HG02840 (cell line): ENCODE data around the gene AKAP12.
"Not testable (repeated sequence)": the region's sequence is repeated elsewhere in the genome, so short reads cannot be mapped to it uniquely, and the experiment has no call there.

ENCODE experiments used
- ATAC-seq: cut with Tn5 transposase; IDR thresholded peaks from one replicate; pipeline ENCODE4 v1.9.1; 2021; ENCODE audit warnings: mild to moderate bottlenecking, moderate library complexity, moderate number of reproducible peaks; ENCODE audit not compliant: unreplicated experiment, low FRiP score

AKAP12 gene

DNA sequence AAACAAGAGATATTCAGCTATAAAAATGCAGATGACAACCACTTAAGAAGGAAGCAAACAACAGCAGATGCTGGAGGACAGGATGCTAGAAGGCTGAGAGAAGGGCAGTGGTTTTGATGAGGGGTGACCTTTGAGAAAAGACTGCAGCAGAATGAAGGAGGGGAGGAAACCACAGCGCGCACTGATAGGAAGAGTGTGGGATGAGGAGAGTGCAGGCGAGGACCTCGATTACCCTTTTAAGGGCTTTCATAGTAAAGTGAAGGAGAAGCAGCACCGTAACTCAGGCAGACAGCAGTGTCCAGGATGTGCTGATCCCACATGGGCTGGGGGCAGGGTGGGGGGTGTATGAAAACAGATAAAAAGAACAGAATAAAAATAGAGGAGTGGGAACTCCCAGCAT, 132.4 kb downstream of the AKAP12 start:
- ATAC-seq = no peak

DNA sequence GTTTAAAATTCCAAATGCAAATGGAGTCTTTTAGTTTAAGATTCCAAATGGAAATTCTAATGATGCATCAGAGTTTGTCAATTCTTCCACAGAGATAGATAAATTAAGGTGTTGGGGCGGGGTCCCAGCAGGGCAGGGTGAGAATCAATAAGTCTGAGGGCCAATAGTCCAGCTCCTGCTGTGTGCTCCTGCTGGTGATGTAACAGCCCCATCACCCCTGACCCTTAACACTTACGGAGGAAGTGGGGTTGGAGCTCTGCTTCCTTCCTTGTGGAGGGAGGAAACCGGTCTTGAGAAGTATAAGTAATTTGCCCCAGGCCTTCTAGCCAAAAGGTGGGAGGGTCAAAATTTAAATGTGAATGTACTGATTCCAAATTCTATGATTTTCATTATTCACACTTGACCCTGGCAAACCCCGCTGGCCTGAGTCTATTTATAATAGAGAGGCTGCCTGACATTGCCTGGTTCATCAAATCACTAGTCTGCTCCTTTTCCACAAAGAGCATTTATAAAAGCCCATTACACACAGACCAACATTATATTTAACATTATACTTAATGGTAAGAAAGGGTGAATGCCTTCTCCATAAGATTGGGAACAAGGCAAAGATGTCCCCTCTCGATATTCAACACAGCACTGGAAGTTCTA, 134.4 kb downstream of the AKAP12 start:
- ATAC-seq = no peak

DNA sequence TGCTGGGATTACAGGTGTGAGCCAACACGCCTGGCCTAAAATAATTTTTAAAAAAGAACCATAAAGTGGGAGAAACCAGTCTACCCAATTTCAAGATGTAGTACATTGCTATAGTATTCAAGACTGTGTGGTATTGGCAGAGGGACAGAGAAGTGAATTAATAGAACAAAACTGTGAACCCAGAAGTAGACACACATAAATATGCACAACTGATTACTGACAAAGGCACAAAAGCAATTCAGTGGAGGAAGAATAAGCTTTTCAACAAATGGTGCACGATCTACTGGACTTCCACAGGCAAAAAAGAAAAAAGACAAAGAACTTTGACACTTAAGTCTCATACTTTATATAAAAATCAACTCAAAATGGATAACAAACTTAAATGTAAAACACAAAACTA, 136.1 kb downstream of the AKAP12 start:
- no peak for ATAC-seq

DNA sequence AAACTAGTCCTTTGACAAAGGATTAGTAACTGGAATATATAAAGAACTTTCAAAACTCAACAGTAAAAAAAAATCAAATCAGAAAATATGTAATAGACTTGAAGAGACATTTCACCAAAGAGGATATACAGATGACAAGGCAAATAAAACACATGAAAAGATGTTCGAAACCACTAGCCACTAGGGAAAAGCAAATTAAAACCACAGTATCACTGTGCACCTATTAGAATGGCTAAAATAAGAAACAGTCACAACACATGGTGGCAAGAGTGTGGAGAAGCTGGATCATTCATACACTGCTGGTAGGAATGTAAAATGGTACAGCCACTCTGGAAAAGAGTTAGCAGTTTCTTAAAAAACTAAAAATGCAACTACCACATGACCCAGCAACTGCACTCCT, 136.7 kb downstream of the AKAP12 start:
- ATAC-seq = peak; percentile 44

DNA sequence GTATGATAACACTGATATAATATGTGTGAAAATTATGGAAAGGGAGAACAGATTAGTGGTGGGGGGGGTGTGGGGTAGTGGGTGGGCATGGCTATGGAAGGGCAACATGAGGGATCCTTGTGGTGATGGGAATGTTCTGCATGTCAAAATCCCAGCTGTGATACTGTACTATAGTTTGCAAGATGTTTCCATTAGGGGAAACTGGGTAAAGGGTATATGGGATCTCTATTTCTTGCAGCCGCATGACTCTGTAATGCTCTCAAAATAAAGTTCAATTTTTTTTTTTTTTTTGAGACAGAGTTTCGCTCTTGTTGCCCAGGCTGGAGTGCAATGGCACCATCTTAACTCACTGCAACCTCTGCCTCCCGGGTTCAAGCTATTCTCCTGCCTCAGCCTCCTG, 137.3 kb downstream of the AKAP12 start:
- ATAC-seq = no peak

DNA sequence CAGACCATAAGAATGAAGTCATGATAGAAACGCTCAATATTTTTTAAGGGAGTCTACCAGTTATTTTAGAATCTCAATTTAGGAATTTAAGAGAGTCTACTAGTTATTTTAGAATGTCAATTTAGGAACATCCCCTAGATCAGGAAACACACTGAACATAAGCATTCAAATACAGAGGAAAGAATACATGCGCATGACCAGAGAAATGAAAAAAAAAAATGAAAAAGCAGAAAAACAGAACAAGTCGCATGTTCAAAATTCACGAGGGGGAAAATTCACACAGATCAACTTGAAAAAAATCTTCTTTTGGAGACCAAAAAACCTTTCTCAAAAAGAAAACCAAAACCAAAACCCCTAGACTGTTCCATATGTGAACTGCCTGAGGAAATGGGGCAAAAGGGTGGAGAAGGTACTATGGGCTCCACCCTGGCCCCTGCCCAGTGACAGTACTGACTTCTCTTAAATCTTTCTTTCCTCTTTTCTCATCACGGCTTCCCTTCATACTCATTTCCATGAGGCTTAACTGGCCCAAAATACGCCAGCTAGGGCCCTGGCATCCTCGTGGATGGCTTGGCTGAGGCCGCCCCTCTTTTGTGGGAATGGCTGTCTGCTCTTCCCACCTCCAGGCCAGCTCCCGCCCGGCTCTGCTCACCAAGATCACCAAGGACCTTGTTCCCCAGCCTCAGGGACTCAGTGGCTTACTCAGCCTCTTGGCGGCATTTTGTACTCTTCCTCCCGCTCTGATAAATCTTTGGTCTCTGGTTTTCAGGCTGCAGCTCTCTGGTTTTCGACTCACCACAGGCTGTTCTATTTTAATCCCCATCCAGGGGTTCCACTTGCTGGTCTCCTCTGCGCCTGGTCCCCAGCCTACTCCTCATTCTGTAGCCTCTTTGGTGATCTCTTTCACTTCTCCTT, 140.4 kb downstream of the AKAP12 start:
- ATAC-seq = no peak

DNA sequence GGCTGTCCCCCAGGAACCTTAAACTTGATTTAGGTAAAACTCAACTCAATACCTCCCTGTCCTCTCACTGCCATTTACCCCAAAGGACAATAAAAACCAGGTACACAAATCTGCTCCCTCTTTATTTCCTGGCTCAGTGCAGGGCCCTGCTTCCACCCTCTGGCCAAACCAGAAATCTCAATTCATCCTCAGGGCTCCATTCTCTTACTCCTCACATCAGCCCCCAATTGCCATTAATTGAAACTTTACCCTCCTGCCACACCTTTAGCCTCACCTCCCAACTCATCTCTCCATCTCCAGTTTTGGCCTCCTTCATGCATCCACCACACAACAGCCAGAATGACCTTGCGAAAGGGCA, 141.1 kb downstream of the AKAP12 start:
- no peak for ATAC-seq

DNA sequence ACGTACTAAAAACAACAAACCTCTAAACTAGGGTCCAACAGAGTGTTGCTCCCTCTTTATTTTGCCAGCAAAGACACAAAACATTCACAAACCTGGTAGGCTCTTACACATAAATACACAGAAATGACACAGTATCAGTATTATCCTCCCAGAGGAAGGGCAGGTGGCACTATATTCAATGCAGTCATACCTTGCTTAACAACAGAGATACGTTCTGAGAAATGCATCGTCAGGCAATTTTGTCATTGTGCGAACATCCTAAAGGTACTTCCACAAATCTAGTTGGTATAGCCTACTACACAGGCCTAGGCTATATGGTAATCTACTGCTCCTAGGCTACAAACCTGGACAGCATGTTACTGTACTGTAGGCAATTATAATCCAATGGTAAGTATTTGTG, 142.0 kb downstream of the AKAP12 start:
- ATAC-seq = no peak

DNA sequence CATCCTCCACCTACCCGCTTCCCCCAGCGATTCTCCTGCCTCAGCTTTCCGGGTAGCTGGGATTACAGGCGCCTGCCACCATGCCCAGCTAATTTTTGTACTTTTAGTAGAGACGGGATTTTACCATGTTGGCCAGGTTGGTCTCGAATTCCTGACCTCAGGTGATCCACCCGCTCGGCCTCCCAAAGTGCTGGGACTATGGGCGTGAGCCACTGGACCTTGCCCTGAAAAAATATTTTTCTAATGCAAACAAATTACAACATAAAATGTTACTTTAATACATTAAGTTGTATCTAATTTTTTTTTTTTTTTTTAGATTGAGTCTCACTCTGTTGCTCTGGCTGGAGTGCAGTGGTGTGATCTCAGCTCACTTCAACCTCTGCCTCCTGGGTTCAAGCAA, 142.9 kb downstream of the AKAP12 start:
- not testable (repeated sequence) for ATAC-seq

DNA sequence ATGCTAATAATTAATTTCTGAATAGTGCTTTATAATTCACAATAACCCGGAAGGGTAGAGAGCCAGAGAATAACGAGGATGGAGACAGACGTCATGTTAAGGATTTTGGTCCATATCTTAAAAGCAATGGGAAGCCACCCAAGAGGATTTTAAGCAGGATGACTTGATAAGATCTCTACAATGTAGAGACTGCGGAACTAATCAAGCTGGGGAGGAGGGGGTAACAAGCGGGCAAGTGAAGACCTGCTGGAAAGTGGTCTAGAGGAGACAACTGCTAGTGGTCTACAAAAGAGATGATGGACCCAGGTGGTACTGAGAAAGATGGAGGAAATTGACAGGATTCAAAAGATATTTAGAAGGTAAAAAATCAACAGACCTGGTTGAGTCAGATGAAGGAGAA, 144.4 kb downstream of the AKAP12 start:
- no peak for ATAC-seq

DNA sequence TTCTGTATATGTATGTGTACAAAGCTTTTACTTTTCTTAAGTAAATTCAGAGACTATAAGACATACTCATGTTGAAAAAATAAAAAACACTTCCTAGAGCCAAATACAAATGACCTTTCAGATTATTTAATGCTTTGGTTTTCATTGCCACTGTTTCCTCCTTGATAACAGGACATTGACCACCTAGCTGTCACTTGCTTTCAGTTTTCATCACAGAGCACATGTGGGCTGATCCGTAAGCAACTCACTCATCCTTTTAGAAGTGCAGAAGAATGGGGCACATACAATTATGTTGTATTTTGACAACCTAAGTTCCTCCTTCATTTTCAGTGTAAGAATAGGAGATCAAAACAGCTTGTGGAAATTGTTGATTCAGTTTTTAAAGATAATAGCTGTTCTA, 145.4 kb downstream of the AKAP12 start:
- no peak for ATAC-seq

DNA sequence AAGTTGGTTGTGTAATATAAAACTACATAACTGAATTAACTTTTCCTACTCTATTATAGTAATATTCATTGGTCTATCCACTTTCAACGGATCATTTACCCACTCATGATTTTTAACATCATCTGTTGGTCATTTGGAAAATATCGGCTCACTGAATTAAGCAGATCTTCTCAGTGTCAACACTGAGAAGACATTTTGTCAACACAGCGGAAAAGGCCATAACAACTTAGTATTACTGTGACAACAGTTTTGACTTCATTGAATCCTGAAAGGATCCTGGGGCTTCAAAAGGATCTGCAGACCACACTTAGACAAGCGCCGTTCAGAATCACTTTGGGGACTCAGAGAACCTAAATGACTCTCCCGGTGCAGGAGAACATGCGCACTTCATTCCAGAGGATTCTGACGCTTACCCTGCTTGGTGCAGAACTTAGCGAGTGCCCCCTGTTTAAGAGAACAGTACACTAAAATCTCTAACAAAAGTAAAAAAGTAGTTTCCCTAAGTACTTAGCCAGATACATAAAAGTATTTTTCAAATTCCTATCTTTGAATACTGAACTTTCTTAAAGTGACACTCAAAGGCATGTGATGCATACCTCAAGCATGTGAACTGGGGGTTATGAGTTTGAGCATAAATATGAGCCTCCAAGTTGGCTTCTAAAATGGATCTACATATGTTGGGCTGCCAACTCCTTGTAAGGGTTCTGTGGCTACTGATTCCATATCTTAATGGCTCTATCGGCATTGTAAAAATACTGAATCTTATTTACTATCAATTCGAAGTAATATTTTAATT, 147.6 kb downstream of the AKAP12 start:
- no peak for ATAC-seq

DNA sequence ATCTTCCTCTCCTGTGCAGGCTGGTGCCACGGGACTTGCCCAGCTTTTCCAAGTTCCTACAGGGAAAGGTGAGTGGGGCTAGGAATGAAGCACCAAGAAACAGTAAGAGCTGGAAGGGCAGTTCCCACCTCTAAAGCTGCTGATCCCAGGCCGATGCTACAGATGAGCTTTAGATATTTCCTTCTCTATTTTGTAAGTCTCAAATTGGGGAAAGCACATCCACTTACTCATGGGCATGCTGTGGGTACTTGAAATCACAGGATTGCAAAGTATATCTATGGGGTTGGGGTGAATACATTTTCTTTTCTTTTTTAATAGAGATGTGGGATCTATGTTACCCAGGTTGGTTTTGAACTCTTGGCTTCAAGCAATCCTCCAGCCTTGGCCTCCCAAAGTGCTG, 148.5 kb downstream of the AKAP12 start:
- no peak for ATAC-seq

DNA sequence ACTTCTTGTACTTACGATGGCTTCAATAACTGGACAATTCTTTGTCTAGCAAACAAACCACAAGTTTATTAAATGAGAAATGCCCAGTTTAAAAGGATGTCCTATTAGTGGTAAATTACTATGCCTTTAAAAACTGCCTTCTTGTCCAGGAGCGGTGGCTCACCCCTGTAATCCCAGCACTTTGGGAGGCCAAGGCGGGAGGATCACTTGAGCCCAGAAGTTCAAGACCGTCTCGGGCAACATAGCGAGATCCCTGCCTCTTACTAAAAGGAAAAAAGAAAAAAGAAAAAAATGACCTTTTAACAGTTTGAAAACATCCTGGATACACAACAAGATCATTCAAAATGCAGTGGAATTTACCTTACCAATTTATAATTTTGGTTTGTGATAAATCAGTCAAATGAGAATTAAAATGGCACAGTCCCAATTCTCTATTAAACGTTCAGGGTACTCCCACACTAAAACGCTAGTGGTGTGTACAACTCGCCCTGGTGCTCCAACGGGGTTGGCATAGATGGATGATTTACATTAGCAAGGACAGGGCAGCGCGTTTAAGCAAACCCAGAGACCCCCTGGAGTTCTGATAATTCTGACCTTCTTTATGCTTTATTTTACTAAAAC, 149.3 kb downstream of the AKAP12 start:
- no peak for ATAC-seq

DNA sequence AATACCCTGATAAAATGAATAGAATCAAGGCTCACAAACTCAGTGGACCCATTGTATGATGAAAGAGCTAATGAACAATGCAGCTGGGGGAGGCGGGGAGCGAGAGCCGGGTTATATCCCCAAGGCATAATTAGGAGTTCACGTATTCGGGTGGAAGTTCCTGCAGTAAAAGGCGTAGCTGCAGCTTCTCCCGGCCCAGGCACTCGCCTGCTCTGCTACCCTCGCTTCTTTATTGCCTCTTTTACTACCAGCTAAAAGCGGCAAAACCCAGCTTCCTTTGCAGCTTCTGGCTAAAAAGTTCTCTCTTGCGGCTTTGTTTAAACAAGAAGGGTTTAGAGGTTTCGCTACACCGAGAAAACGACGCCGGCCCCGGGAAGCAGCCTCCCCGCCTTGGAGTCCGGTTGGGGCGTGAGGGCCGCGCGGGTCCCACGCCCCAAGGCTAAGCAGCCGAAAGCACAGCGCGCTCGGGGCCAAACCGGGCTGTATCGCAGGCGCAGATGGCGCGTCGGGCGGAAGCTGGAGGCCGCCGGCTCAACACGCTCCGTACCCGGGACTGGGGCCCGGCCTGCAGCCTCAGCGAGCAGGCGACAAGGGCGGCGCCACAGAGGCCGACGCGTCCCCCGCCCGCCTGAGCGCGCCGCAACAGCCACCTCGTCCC, 150.0 kb downstream of the AKAP12 start:
- peak; percentile 63 for ATAC-seq

DNA sequence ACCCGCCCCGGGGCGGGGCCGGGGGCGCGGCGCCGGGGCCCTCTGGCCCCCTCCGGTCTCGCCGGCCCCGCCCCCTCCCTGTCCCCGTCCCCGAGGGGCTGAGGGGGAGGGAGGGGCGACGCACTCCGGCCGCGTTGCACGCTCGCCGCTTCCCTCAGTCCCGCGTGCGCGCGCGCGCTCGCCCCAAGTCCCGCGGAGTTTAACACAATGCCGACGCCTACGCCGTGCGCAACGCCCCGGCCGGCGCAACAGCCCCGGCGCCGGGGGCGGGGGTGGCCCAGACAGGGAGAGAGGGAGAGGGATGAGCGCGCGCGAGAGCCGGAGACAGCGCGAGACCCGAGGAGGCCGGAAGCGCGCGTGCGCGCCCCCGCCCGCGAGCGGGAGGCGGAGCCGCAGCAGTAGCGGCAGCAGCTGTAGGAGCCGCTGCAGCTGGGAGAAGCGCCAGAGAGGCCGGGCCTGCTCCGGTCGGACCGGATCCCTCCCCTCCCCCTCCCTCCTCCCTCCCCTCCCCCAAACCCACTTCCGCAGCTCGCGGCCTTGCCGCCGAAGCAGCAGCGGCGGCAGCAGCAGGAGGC, 150.6 kb downstream of the AKAP12 start:
- peak; percentile 87 for ATAC-seq

DNA sequence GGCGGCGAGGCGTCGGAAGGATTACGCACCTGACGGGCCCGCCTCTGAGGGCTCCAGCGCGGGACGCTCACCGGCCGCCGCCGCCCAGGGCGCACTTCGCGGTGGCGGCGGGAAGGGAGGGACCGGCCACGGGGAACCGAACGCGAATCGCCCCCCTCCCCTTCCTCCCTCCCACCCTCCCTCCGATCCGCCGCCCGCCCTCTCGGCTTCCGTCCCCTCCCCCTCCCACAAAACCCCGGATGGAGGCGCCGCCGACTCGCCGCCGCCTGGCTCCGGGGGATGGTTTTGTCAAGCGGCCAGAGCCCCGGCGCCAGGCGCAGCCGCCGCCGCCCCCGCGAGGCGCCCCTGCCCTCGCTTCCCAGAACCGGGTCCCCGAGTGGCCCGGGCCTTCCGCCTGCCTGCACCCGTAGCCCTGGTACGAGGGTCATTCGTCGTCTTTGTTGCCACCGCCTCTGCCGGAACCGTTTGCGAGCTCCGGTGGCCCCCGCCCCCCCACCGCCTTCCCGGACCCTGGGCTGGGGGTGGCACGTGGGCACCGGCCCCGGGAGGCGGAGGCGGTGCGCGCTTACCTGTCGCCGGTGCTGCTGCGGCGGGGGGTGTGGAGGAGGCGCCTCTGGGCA, 151.2 kb downstream of the AKAP12 start:
- peak; percentile 14 for ATAC-seq

DNA sequence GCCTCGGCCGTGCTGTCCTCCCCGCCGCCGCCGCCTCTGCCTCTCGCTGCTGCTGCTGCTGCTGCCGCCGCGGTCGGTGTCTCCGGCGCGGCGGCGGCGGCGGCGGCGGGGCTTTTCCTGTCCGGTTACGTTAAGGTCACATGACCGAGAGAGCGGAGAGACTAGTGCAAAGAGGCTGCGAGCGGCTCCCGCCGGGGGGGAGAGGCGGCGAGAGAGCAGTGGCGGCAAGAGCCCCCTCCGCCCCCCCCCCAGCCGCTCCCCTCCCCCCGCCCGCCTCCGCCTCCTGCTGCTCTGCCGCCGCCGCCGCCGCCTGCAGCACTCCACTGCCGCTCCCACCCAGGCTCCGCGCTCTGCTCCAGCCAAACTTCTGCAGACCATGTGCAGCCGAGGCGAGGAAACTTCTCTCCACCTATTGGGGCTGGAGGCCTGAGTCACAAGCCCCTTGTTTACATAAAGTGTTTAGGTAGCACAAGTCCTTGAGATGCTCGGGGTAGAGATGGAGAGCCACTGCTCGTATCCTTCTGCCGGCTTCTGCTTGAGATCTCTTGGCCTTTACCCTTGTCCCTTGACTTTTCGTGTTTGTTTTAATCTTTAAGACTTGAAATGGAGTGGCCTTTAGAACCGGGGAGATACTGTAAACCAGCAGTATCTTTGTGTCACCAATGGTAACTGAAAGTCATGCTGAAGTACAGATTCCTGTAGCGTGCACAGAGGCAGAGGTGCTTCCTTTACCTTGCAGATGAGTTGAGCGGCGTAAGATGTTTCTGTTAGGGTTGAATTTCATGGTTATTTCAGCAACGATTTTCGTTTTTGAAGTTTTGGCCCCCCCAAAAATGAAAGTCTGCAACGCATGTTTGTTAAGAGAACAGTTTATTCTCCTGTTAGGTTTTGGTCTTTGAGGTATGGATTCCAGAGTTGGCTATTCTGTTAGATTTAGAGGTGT, 152.0 kb downstream of the AKAP12 start, which contains the start of gene ZBTB2:
ZBTB2 (minus strand) TSS at position 89 of the 943 bp plus-strand sequence. CDS start 17,922 bp downstream, outside the sequence.
- ATAC-seq = peak; percentile 9
